ENCODE measurements around the gene SIRT4.

SIRT4 gene

GRCh38 chr12:120261951-120262851 is 39.9 kb upstream of the SIRT4 start:
- peak overlapping the region; percentile 55 for H2AK5ac ChIP-seq (ENCODE audit: low read length, severe bottlenecking)
- no peak for DNase-seq
- WGBS, result 89% methylated on average over 10 of the region's 10 CpGs
- H3K14ac ChIP-seq (ENCODE audit: low read length in 2 of 2), result peak overlapping the region in 1 of 2 experiments; percentile 46
- H3K9me3 ChIP-seq (ENCODE audit: control insufficient read depth, low read length), result no peaks in the 10 kb centered on the region
- H3K4ac ChIP-seq (ENCODE audit: low read depth in 1 of 2, low read length in 2 of 2), result peak overlapping the region in 1 of 2 experiments; percentile 29
- H2AFZ ChIP-seq (ENCODE audit: low read depth, low read length), result no peak overlapping the region
- H3K18ac ChIP-seq (ENCODE audit: low read depth in 1 of 2, low read length in 2 of 2), result peak overlapping the region in 1 of 2 experiments; percentile 59
- H3K23ac ChIP-seq (ENCODE audit: low read length in 2 of 2), result peak overlapping the region in 1 of 2 experiments; percentile 81
- H2BK120ac ChIP-seq (ENCODE audit: low read depth, low read length), result no peak overlapping the region
- H2BK12ac ChIP-seq (ENCODE audit: low read length in 2 of 2), result peak overlapping the region in 1 of 2 experiments; percentile 45
- H3K79me1 ChIP-seq (replicated peaks; ENCODE audit: low read length, poor library complexity, severe bottlenecking), result no peaks in the 10 kb centered on the region
- no peak overlapping the region for H4K8ac ChIP-seq (ENCODE audit: low read length)
- peak overlapping the region; percentile 84 for H3K27ac ChIP-seq (ENCODE audit: low read length, poor library complexity, severe bottlenecking)
- peak overlapping the region; percentile 91 for H3K9ac ChIP-seq (ENCODE audit: low read length)
- peak overlapping the region; percentile 38 for H2BK15ac ChIP-seq (ENCODE audit: low read depth, poor library complexity, severe bottlenecking)
- peaks cover 32% of the 10 kb centered on the region for H3K4me1 ChIP-seq (ENCODE audit: control insufficient read depth, insufficient read depth, low read depth, low read length)
- peak overlapping the region; percentile 9 for H2BK5ac ChIP-seq (ENCODE audit: low read depth, low read length, poor library complexity, severe bottlenecking)
- H3K36me3 ChIP-seq (ENCODE audit: control insufficient read depth in 1 of 2, insufficient read depth in 2 of 2, low read depth in 1 of 2, low read length in 2 of 2), result peaks cover 9 to 28% of the 10 kb centered on the region in 2 experiments
- H3K4me3 ChIP-seq (ENCODE audit: insufficient read depth in 1 of 2, low read depth in 1 of 2, low read length in 2 of 2), result peak overlapping the region in 1 of 2 experiments; percentile 97
- H4K91ac ChIP-seq (ENCODE audit: low read length), result no peak overlapping the region
- peak overlapping the region; percentile 88 for H3K4me2 ChIP-seq (ENCODE audit: low read length, poor library complexity, severe bottlenecking)
- no peaks in the 10 kb centered on the region for H3K27me3 ChIP-seq (ENCODE audit: control insufficient read depth in 1 of 2, insufficient read depth in 1 of 2, low read length in 2 of 2)

GRCh38 chr12:120262852-120263747 is 39.0 kb upstream of the SIRT4 start:
- Histone ChIP-seq H2BK5ac (ENCODE audit: low read depth, low read length, poor library complexity, severe bottlenecking) (peak overlapping the region; percentile 71), H3K4ac (ENCODE audit: low read depth in 1 of 2, low read length in 2 of 2) (peak overlapping the region in 1 of 2 experiments; percentile 40), H3K4me1 (ENCODE audit: control insufficient read depth, insufficient read depth, low read depth, low read length) (peaks cover 26% of the 10 kb centered on the region), H3K23ac (ENCODE audit: low read length in 2 of 2) (no peak overlapping the region), H3K14ac (ENCODE audit: low read length in 2 of 2) (peak overlapping the region; percentile 70 to 74), H3K27me3 (ENCODE audit: control insufficient read depth in 1 of 2, insufficient read depth in 1 of 2, low read length in 2 of 2) (no peaks in the 10 kb centered on the region), H4K8ac (ENCODE audit: low read length) (no peak overlapping the region), H3K18ac (ENCODE audit: low read depth in 1 of 2, low read length in 2 of 2) (peak overlapping the region in 1 of 2 experiments; percentile 4), H2BK15ac (ENCODE audit: low read depth, poor library complexity, severe bottlenecking) (no peak overlapping the region), H2AK5ac (ENCODE audit: low read length, severe bottlenecking) (peak overlapping the region; percentile 57), H3K27ac (ENCODE audit: low read length, poor library complexity, severe bottlenecking) (peak overlapping the region; percentile 84), H2BK120ac (ENCODE audit: low read depth, low read length) (no peak overlapping the region), H3K4me3 (ENCODE audit: insufficient read depth in 1 of 2, low read depth in 1 of 2, low read length in 2 of 2) (peak overlapping the region; percentile 8 to 97), H3K79me1 (replicated peaks; ENCODE audit: low read length, poor library complexity, severe bottlenecking) (no peaks in the 10 kb centered on the region), H2AFZ (ENCODE audit: low read depth, low read length) (no peak overlapping the region), H3K4me2 (ENCODE audit: low read length, poor library complexity, severe bottlenecking) (peak overlapping the region; percentile 88), H2BK12ac (ENCODE audit: low read length in 2 of 2) (no peak overlapping the region), H3K9me3 (ENCODE audit: control insufficient read depth, low read length) (no peaks in the 10 kb centered on the region), H3K9ac (ENCODE audit: low read length) (peak overlapping the region; percentile 91), H4K91ac (ENCODE audit: low read length) (peak overlapping the region; percentile 37), H3K36me3 (ENCODE audit: control insufficient read depth in 1 of 2, insufficient read depth in 2 of 2, low read depth in 1 of 2, low read length in 2 of 2) (peaks cover 9 to 27% of the 10 kb centered on the region in 2 experiments)
- no peak for DNase-seq
- WGBS, result 68% methylated on average over 10 of the region's 15 CpGs

- no peak overlapping the region for H2AFZ ChIP-seq (ENCODE audit: low read depth, low read length)
- H4K8ac ChIP-seq (ENCODE audit: low read length), result no peak overlapping the region
- 52% methylated on average over 5 of the region's 5 CpGs for whole genome bisulfite sequencing
- peak overlapping the region in 1 of 2 experiments; percentile 70 for H3K14ac ChIP-seq (ENCODE audit: low read length in 2 of 2)
- no peaks in the 10 kb centered on the region for H3K9me3 ChIP-seq (ENCODE audit: control insufficient read depth, low read length)
- H3K79me1 ChIP-seq (replicated peaks; ENCODE audit: low read length, poor library complexity, severe bottlenecking), result no peaks in the 10 kb centered on the region
- H4K91ac ChIP-seq (ENCODE audit: low read length), result no peak overlapping the region
- no peaks in the 10 kb centered on the region for H3K27me3 ChIP-seq (ENCODE audit: control insufficient read depth in 1 of 2, insufficient read depth in 1 of 2, low read length in 2 of 2)
- H3K9ac ChIP-seq (ENCODE audit: low read length), result peak overlapping the region; percentile 91
- H3K4me3 ChIP-seq (ENCODE audit: insufficient read depth in 1 of 2, low read depth in 1 of 2, low read length in 2 of 2), result peak overlapping the region in 1 of 2 experiments; percentile 97
- DNase-seq, result no peak
- H3K4me2 ChIP-seq (ENCODE audit: low read length, poor library complexity, severe bottlenecking), result peak overlapping the region; percentile 88
- H2BK5ac ChIP-seq (ENCODE audit: low read depth, low read length, poor library complexity, severe bottlenecking), result peak overlapping the region; percentile 71
- H2BK120ac ChIP-seq (ENCODE audit: low read depth, low read length), result no peak overlapping the region
- peak overlapping the region in 1 of 2 experiments; percentile 1 for H3K23ac ChIP-seq (ENCODE audit: low read length in 2 of 2)
- H3K4ac ChIP-seq (ENCODE audit: low read depth in 1 of 2, low read length in 2 of 2), result peak overlapping the region in 1 of 2 experiments; percentile 1
- peaks cover 23% of the 10 kb centered on the region for H3K4me1 ChIP-seq (ENCODE audit: control insufficient read depth, insufficient read depth, low read depth, low read length)
- peak overlapping the region; percentile 4 to 67 for H3K18ac ChIP-seq (ENCODE audit: low read depth in 1 of 2, low read length in 2 of 2)
- peak overlapping the region; percentile 84 for H3K27ac ChIP-seq (ENCODE audit: low read length, poor library complexity, severe bottlenecking)
- no peak overlapping the region for H2BK12ac ChIP-seq (ENCODE audit: low read length in 2 of 2)
- H2BK15ac ChIP-seq (ENCODE audit: low read depth, poor library complexity, severe bottlenecking), result no peak overlapping the region
- H3K36me3 ChIP-seq (ENCODE audit: control insufficient read depth in 1 of 2, insufficient read depth in 2 of 2, low read depth in 1 of 2, low read length in 2 of 2), result peaks cover 6 to 25% of the 10 kb centered on the region in 2 experiments
- peak overlapping the region; percentile 57 for H2AK5ac ChIP-seq (ENCODE audit: low read length, severe bottlenecking)
Observed at GRCh38 chr12:120263748-120264085, 38.4 kb upstream of the SIRT4 start.
